ENCODE data around the gene CFAP46. TPM values are rescaled to one million over a fixed set of nuclear protein-coding genes. Genes with fewer than 3 reads are reported as not detected.

CFAP46 gene
- polyA plus RNA-seq, 3 donors: 0.07 TPM; not detected in 2

- H3K9me3 Mint-ChIP-seq: no peaks in the 10 kb centered on the region
Measured at GRCh38 chr10:132982301-132982989, 40.1 kb upstream of the CFAP46 start.

DNA sequence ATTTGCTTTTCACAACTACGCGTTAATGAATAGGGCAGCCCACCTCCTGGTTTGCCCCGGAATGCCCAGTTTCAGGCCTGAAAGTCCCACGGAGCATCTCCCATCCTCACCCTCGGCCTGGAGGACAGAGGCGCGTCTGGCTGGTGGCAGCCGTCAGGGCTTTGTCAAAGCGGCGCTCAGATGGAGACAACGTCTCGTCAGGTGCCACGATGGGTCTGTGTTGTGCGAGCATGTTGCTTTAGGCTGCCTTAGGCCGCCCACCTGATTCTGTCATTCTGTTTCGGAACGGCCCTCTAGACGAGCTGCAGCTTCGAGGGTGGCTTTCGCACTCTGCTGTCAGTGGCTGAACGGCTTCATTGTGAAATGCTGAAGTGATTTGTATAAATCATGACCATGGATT lies 39.4 kb upstream of the CFAP46 start:
- Histone ChIP-seq H3K4me1 (ENCODE audit: control insufficient read depth in 1 of 2, insufficient read depth in 2 of 2, low read length in 2 of 2) (no peaks in the 10 kb centered on the region), H3K4me2 (replicated peaks; ENCODE audit: extremely low read depth, low read length, poor library complexity, severe bottlenecking) (no peak overlapping the region), H3K27me3 (ENCODE audit: control insufficient read depth in 2 of 2, insufficient read depth in 2 of 2, low read length in 2 of 2) (peaks cover 0 to 5% of the 10 kb centered on the region in 2 donors), H4K20me1 (ENCODE audit: insufficient read depth, low read length) (no peaks in the 10 kb centered on the region), H3K9me3 (replicated peaks in 1 of 2; ENCODE audit: control insufficient read depth in 1 of 2, insufficient read depth in 1 of 2, low read length in 2 of 2) (no peaks in the 10 kb centered on the region), H3K9ac (ENCODE audit: insufficient read depth, low read length, poor library complexity, severe bottlenecking) (no peak overlapping the region), H3K4me3 (replicated peaks in 1 of 3; ENCODE audit: low read depth in 2 of 3, low read length in 3 of 3) (no peak overlapping the region), H3K79me2 (ENCODE audit: insufficient read depth, low read length) (no peaks in the 10 kb centered on the region), H2AFZ (ENCODE audit: insufficient read depth, low read depth, low read length, poor library complexity, severe bottlenecking) (no peak overlapping the region), H3K36me3 (replicated peaks in 1 of 2; ENCODE audit: control insufficient read depth in 1 of 2, insufficient read depth in 2 of 2, low read length in 2 of 2) (no peaks in the 10 kb centered on the region), H3K27ac (ENCODE audit: low read depth in 1 of 2, low read length in 2 of 2) (no peak overlapping the region)
- H3K4me1 Mint-ChIP-seq: no peaks in the 10 kb centered on the region
- no peak for TF ChIP-seq CTCF (IDR thresholded peaks at IDR 0.05)
- 89% methylated on average over 14 of the region's 21 CpGs for WGBS (ENCODE audit: insufficient coverage)
- no peaks in the 10 kb centered on the region for H3K9me3 Mint-ChIP-seq
- H3K4me3 Mint-ChIP-seq: no peak overlapping the region
- intact Hi-C loops (cut with micrococcal nuclease): no loop called here
- no peaks in the 10 kb centered on the region for H3K36me3 Mint-ChIP-seq
- peaks cover 1 to 23% (median 6%) of the 10 kb centered on the region in 3 donors for H3K27me3 Mint-ChIP-seq (ENCODE audit: low read depth in 3 of 3)
- no peak overlapping the region for H3K27ac Mint-ChIP-seq
- no peak for DNase-seq

More at GRCh38 chr10:132982301-132982989, 40.1 kb upstream of the CFAP46 start:
- Mint-ChIP-seq H3K27me3 (ENCODE audit: low read depth in 3 of 3) (peaks cover 3 to 23% (median 9%) of the 10 kb centered on the region in 3 donors), H3K4me3 (no peak overlapping the region), H3K27ac (no peak overlapping the region), H3K4me1 (no peaks in the 10 kb centered on the region), H3K36me3 (no peaks in the 10 kb centered on the region)
- H4K20me1 ChIP-seq (ENCODE audit: insufficient read depth, low read length): no peaks in the 10 kb centered on the region
- H3K9ac ChIP-seq (ENCODE audit: insufficient read depth, low read length, poor library complexity, severe bottlenecking): no peak overlapping the region
- no peaks in the 10 kb centered on the region for H3K79me2 ChIP-seq (ENCODE audit: insufficient read depth, low read length)
- no peaks in the 10 kb centered on the region for H3K4me1 ChIP-seq (ENCODE audit: control insufficient read depth in 1 of 2, insufficient read depth in 2 of 2, low read length in 2 of 2)
- no peaks in the 10 kb centered on the region for H3K9me3 ChIP-seq (replicated peaks in 1 of 2; ENCODE audit: control insufficient read depth in 1 of 2, insufficient read depth in 1 of 2, low read length in 2 of 2)
- no peak overlapping the region for H3K4me3 ChIP-seq (replicated peaks in 1 of 3; ENCODE audit: low read depth in 2 of 3, low read length in 3 of 3)
- no peak overlapping the region for H3K27ac ChIP-seq (ENCODE audit: low read depth in 1 of 2, low read length in 2 of 2)
- no peak for DNase-seq
- no peak overlapping the region for H2AFZ ChIP-seq (ENCODE audit: insufficient read depth, low read depth, low read length, poor library complexity, severe bottlenecking)
- peaks cover 0 to 5% of the 10 kb centered on the region in 2 donors for H3K27me3 ChIP-seq (ENCODE audit: control insufficient read depth in 2 of 2, insufficient read depth in 2 of 2, low read length in 2 of 2)
- TF ChIP-seq CTCF (IDR thresholded peaks at IDR 0.05): no peak
- intact Hi-C loops (cut with micrococcal nuclease): no loop called here
- H3K4me2 ChIP-seq (replicated peaks; ENCODE audit: extremely low read depth, low read length, poor library complexity, severe bottlenecking): no peak overlapping the region
- no peaks in the 10 kb centered on the region for H3K36me3 ChIP-seq (replicated peaks in 1 of 2; ENCODE audit: control insufficient read depth in 1 of 2, insufficient read depth in 2 of 2, low read length in 2 of 2)
- 91% methylated on average over 27 of the region's 36 CpGs for WGBS (ENCODE audit: insufficient coverage)

Measured in CD14-positive monocyte (primary cell).